Measurements from ENCODE around the gene LRBA.
"Not testable (repeated sequence)": the region's sequence is repeated elsewhere in the genome, so short reads cannot be mapped to it uniquely, and the experiment has no call there.

The LRBA gene

GRCh38 chr4:150533673-150534072 lies 481.4 kb downstream of the LRBA start:
- H3K36me3 ChIP-seq (ENCODE audit: control insufficient read depth in 1 of 2, insufficient read depth in 2 of 2, low read length in 2 of 2), result no peaks in the 10 kb centered on the region
- no peaks in the 10 kb centered on the region for H3K9me3 ChIP-seq (ENCODE audit: control insufficient read depth in 1 of 2, low read length in 2 of 2)
- no peak overlapping the region for H3K9ac ChIP-seq (ENCODE audit: low read depth in 1 of 2, low read length in 2 of 2)
- no peak overlapping the region for H3K4me3 ChIP-seq (ENCODE audit: low read depth in 1 of 2, low read length in 2 of 2)
- no peak overlapping the region for H3K27ac ChIP-seq (ENCODE audit: low read depth, low read length)
- no peaks in the 10 kb centered on the region for H3K4me1 ChIP-seq (ENCODE audit: control insufficient read depth in 1 of 2, insufficient read depth in 2 of 2, low read length in 2 of 2)
- no peaks in the 10 kb centered on the region for H3K27me3 ChIP-seq (ENCODE audit: control insufficient read depth in 1 of 2, insufficient read depth in 2 of 2, low read length in 2 of 2)

- Histone ChIP-seq H3K9ac (ENCODE audit: low read depth in 1 of 2, low read length in 2 of 2) (no peak overlapping the region), H3K4me3 (ENCODE audit: low read depth in 1 of 2, low read length in 2 of 2) (no peak overlapping the region), H3K9me3 (ENCODE audit: control insufficient read depth in 1 of 2, low read length in 2 of 2) (no peaks in the 10 kb centered on the region), H3K36me3 (ENCODE audit: control insufficient read depth in 1 of 2, insufficient read depth in 2 of 2, low read length in 2 of 2) (no peaks in the 10 kb centered on the region), H3K4me1 (ENCODE audit: control insufficient read depth in 1 of 2, insufficient read depth in 2 of 2, low read length in 2 of 2) (no peaks in the 10 kb centered on the region), H3K27me3 (ENCODE audit: control insufficient read depth in 1 of 2, insufficient read depth in 2 of 2, low read length in 2 of 2) (no peaks in the 10 kb centered on the region), H3K27ac (ENCODE audit: low read depth, low read length) (no peak overlapping the region)
Measured at GRCh38 chr4:150525321-150525868, 489.7 kb downstream of the LRBA start.

GRCh38 chr4:150518559-150518958 lies 496.5 kb downstream of the LRBA start:
- Histone ChIP-seq H3K9ac (ENCODE audit: low read depth in 1 of 2, low read length in 2 of 2) (no peak overlapping the region), H3K9me3 (ENCODE audit: control insufficient read depth in 1 of 2, low read length in 2 of 2) (no peaks in the 10 kb centered on the region), H3K27ac (ENCODE audit: low read depth, low read length) (no peak overlapping the region), H3K27me3 (ENCODE audit: control insufficient read depth in 1 of 2, insufficient read depth in 2 of 2, low read length in 2 of 2) (no peaks in the 10 kb centered on the region), H3K4me1 (ENCODE audit: control insufficient read depth in 1 of 2, insufficient read depth in 2 of 2, low read length in 2 of 2) (no peaks in the 10 kb centered on the region), H3K36me3 (ENCODE audit: control insufficient read depth in 1 of 2, insufficient read depth in 2 of 2, low read length in 2 of 2) (no peaks in the 10 kb centered on the region), H3K4me3 (ENCODE audit: low read depth in 1 of 2, low read length in 2 of 2) (no peak overlapping the region)

GRCh38 chr4:150515135-150515534 lies 499.9 kb downstream of the LRBA start:
- Histone ChIP-seq H3K27me3 (ENCODE audit: control insufficient read depth in 1 of 2, insufficient read depth in 2 of 2, low read length in 2 of 2) (no peaks in the 10 kb centered on the region), H3K9me3 (ENCODE audit: control insufficient read depth in 1 of 2, low read length in 2 of 2) (no peaks in the 10 kb centered on the region)

GRCh38 chr4:150514709-150515108 lies 500.4 kb downstream of the LRBA start:
- Histone ChIP-seq H3K9me3 (ENCODE audit: control insufficient read depth in 1 of 2, low read length in 2 of 2) (no peaks in the 10 kb centered on the region), H3K36me3 (ENCODE audit: control insufficient read depth in 1 of 2, insufficient read depth in 2 of 2, low read length in 2 of 2) (peaks cover 0 to 3% of the 10 kb centered on the region in 2 donors), H3K27ac (ENCODE audit: low read depth, low read length) (no peak overlapping the region), H3K9ac (ENCODE audit: low read depth in 1 of 2, low read length in 2 of 2) (no peak overlapping the region), H3K4me1 (ENCODE audit: control insufficient read depth in 1 of 2, insufficient read depth in 2 of 2, low read length in 2 of 2) (no peaks in the 10 kb centered on the region), H3K27me3 (ENCODE audit: control insufficient read depth in 1 of 2, insufficient read depth in 2 of 2, low read length in 2 of 2) (no peaks in the 10 kb centered on the region), H3K4me3 (ENCODE audit: low read depth in 1 of 2, low read length in 2 of 2) (no peak overlapping the region)

More at GRCh38 chr4:150515135-150515534, 499.9 kb downstream of the LRBA start:
- Histone ChIP-seq H3K4me1 (ENCODE audit: control insufficient read depth in 1 of 2, insufficient read depth in 2 of 2, low read length in 2 of 2) (no peaks in the 10 kb centered on the region), H3K9ac (ENCODE audit: low read depth in 1 of 2, low read length in 2 of 2) (no peak overlapping the region), H3K4me3 (ENCODE audit: low read depth in 1 of 2, low read length in 2 of 2) (no peak overlapping the region), H3K36me3 (ENCODE audit: control insufficient read depth in 1 of 2, insufficient read depth in 2 of 2, low read length in 2 of 2) (peaks cover 0 to 3% of the 10 kb centered on the region in 2 donors), H3K27ac (ENCODE audit: low read depth, low read length) (no peak overlapping the region)

GRCh38 chr4:150510176-150510865 lies 504.8 kb downstream of the LRBA start:
- Histone ChIP-seq H3K27ac (ENCODE audit: low read depth, low read length) (no peak overlapping the region), H3K9me3 (ENCODE audit: control insufficient read depth in 1 of 2, low read length in 2 of 2) (no peaks in the 10 kb centered on the region), H3K4me3 (ENCODE audit: low read depth in 1 of 2, low read length in 2 of 2) (no peak overlapping the region), H3K4me1 (ENCODE audit: control insufficient read depth in 1 of 2, insufficient read depth in 2 of 2, low read length in 2 of 2) (no peaks in the 10 kb centered on the region), H3K9ac (ENCODE audit: low read depth in 1 of 2, low read length in 2 of 2) (no peak overlapping the region), H3K36me3 (ENCODE audit: control insufficient read depth in 1 of 2, insufficient read depth in 2 of 2, low read length in 2 of 2) (peaks cover 0 to 3% of the 10 kb centered on the region in 2 donors), H3K27me3 (ENCODE audit: control insufficient read depth in 1 of 2, insufficient read depth in 2 of 2, low read length in 2 of 2) (no peaks in the 10 kb centered on the region)

- not testable (repeated sequence) for H3K9ac ChIP-seq (ENCODE audit: low read depth in 1 of 2, low read length in 2 of 2); H3K4me3 ChIP-seq (ENCODE audit: low read depth in 1 of 2, low read length in 2 of 2); H3K9me3 ChIP-seq (ENCODE audit: control insufficient read depth in 1 of 2, low read length in 2 of 2); H3K36me3 ChIP-seq (ENCODE audit: control insufficient read depth in 1 of 2, insufficient read depth in 2 of 2, low read length in 2 of 2); H3K4me1 ChIP-seq (ENCODE audit: control insufficient read depth in 1 of 2, insufficient read depth in 2 of 2, low read length in 2 of 2); H3K27ac ChIP-seq (ENCODE audit: low read depth, low read length); H3K27me3 ChIP-seq (ENCODE audit: control insufficient read depth in 1 of 2, insufficient read depth in 2 of 2, low read length in 2 of 2)
Measured at GRCh38 chr4:150507656-150508055, 507.4 kb downstream of the LRBA start.

GRCh38 chr4:150501983-150502382 lies 513.1 kb downstream of the LRBA start:
- Histone ChIP-seq H3K4me3 (ENCODE audit: low read depth in 1 of 2, low read length in 2 of 2) (no peak overlapping the region), H3K4me1 (ENCODE audit: control insufficient read depth in 1 of 2, insufficient read depth in 2 of 2, low read length in 2 of 2) (no peaks in the 10 kb centered on the region), H3K27me3 (ENCODE audit: control insufficient read depth in 1 of 2, insufficient read depth in 2 of 2, low read length in 2 of 2) (no peaks in the 10 kb centered on the region), H3K9me3 (ENCODE audit: control insufficient read depth in 1 of 2, low read length in 2 of 2) (no peaks in the 10 kb centered on the region), H3K27ac (ENCODE audit: low read depth, low read length) (no peak overlapping the region), H3K36me3 (ENCODE audit: control insufficient read depth in 1 of 2, insufficient read depth in 2 of 2, low read length in 2 of 2) (no peaks in the 10 kb centered on the region), H3K9ac (ENCODE audit: low read depth in 1 of 2, low read length in 2 of 2) (no peak overlapping the region)

GRCh38 chr4:150501009-150501727 lies 513.9 kb downstream of the LRBA start:
- H3K36me3 ChIP-seq (ENCODE audit: control insufficient read depth in 1 of 2, insufficient read depth in 2 of 2, low read length in 2 of 2), result no peaks in the 10 kb centered on the region
- no peak overlapping the region for H3K9ac ChIP-seq (ENCODE audit: low read depth in 1 of 2, low read length in 2 of 2)
- no peak overlapping the region for H3K4me3 ChIP-seq (ENCODE audit: low read depth in 1 of 2, low read length in 2 of 2)
- no peaks in the 10 kb centered on the region for H3K4me1 ChIP-seq (ENCODE audit: control insufficient read depth in 1 of 2, insufficient read depth in 2 of 2, low read length in 2 of 2)
- H3K27ac ChIP-seq (ENCODE audit: low read depth, low read length), result no peak overlapping the region
- H3K27me3 ChIP-seq (ENCODE audit: control insufficient read depth in 1 of 2, insufficient read depth in 2 of 2, low read length in 2 of 2), result no peaks in the 10 kb centered on the region
- H3K9me3 ChIP-seq (ENCODE audit: control insufficient read depth in 1 of 2, low read length in 2 of 2), result no peaks in the 10 kb centered on the region

GRCh38 chr4:150497612-150498011 lies 517.5 kb downstream of the LRBA start:
- Histone ChIP-seq H3K27ac (ENCODE audit: low read depth, low read length) (no peak overlapping the region), H3K9ac (ENCODE audit: low read depth in 1 of 2, low read length in 2 of 2) (no peak overlapping the region), H3K36me3 (ENCODE audit: control insufficient read depth in 1 of 2, insufficient read depth in 2 of 2, low read length in 2 of 2) (no peaks in the 10 kb centered on the region)

More at GRCh38 chr4:150497612-150498011, 517.5 kb downstream of the LRBA start:
- no peak overlapping the region for H3K4me3 ChIP-seq (ENCODE audit: low read depth in 1 of 2, low read length in 2 of 2)
- H3K4me1 ChIP-seq (ENCODE audit: control insufficient read depth in 1 of 2, insufficient read depth in 2 of 2, low read length in 2 of 2), result no peaks in the 10 kb centered on the region
- no peaks in the 10 kb centered on the region for H3K9me3 ChIP-seq (ENCODE audit: control insufficient read depth in 1 of 2, low read length in 2 of 2)
- no peaks in the 10 kb centered on the region for H3K27me3 ChIP-seq (ENCODE audit: control insufficient read depth in 1 of 2, insufficient read depth in 2 of 2, low read length in 2 of 2)

Measured in duodenal mucosa (tissue), 2 donors.